Mononuclear cell (primary cell): ENCODE data around the gene ERC2. TPM values are rescaled to one million over a fixed set of nuclear protein-coding genes. Genes with fewer than 3 reads are reported as not detected.

Experiments
- H3K27me3 ChIP-seq: 2 replicates; pipeline ENCODE4 v1.6.0; 2011; ENCODE audit warnings: low read length, control low read depth; ENCODE audit not compliant: insufficient read depth
- H3K4me1 ChIP-seq: 2 replicates; pipeline ENCODE4 v1.5.1; 2011; ENCODE audit warnings: mild to moderate bottlenecking, low read length, control low read depth; ENCODE audit not compliant: insufficient read depth
- H3K4me3 ChIP-seq: 2 replicates; pipeline ENCODE4 v1.5.1; 2011; ENCODE audit warnings: mild to moderate bottlenecking, low read length, moderate library complexity
- H3K9me3 ChIP-seq: 2 replicates; pipeline ENCODE4 v1.5.1; 2011; ENCODE audit warnings: low read depth, mild to moderate bottlenecking, control low read depth, low read length
- total RNA-seq: library from RNA; depleted of rRNA; stranded (reverse); fragments of >200 nt; gene quantifications from one replicate; pipeline ENCODE4 v1.2.3, GENCODE V29; 2012

Gene ERC2
- total RNA-seq, 1 donor, result 0.10 TPM

GRCh38 chr3:56248021-56248420 lies 220.2 kb downstream of the ERC2 start:
- no peaks in the 10 kb centered on the region for H3K27me3 ChIP-seq
- no peaks in the 10 kb centered on the region for H3K9me3 ChIP-seq
- H3K4me1 ChIP-seq, result no peaks in the 10 kb centered on the region
- H3K4me3 ChIP-seq, result no peak overlapping the region

DNA sequence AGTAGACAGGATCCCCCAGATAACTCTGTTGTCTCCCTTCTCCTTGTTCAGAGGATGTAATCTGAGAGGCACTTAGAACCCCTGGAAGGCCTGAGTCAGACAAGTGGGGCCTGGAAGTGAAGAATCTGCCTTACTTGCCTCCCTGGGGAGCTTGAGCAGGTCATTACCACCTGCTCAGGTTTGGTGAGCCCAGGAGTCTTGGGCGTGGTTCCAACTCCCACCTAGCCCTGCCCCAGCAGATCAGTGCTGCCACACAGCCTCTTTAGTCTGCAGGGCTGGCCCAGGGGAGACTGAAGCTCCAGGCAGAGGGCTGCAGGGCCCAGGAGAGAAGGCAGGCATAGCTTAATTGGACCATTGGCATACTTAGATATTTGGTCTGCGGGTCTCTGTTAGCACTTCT lies 230.0 kb downstream of the ERC2 start:
- H3K4me1 ChIP-seq, result no peaks in the 10 kb centered on the region
- no peaks in the 10 kb centered on the region for H3K27me3 ChIP-seq
- H3K9me3 ChIP-seq, result no peaks in the 10 kb centered on the region
- no peak overlapping the region for H3K4me3 ChIP-seq

- no peak overlapping the region for H3K4me3 ChIP-seq
- H3K4me1 ChIP-seq, result no peaks in the 10 kb centered on the region
- no peaks in the 10 kb centered on the region for H3K9me3 ChIP-seq
- peaks cover 3% of the 10 kb centered on the region for H3K27me3 ChIP-seq
Observed at GRCh38 chr3:56233742-56234141, 234.5 kb downstream of the ERC2 start.

GRCh38 chr3:56229311-56229710 lies 239.0 kb downstream of the ERC2 start:
- H3K4me3 ChIP-seq, result no peak overlapping the region
- H3K27me3 ChIP-seq, result peaks cover 3% of the 10 kb centered on the region
- H3K9me3 ChIP-seq, result no peaks in the 10 kb centered on the region
- no peaks in the 10 kb centered on the region for H3K4me1 ChIP-seq

DNA sequence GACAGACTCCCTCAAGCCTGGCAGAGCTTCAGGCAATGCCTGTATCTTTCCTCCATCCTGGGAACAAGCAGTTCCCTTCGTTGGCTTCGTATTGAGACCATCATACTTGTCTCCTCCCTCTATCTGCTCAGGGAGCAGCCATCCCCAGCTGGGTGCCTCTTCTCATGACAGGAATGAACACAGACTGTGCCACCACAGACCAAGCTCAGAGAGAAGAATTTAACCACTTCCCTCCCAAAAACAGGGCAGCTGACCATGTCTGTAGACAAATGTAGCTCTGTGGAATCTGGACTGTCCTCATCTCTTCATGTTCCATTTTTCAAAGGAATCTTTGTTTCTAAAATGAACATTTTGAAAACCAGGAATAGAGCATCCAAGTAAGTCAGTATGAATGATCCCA lies 245.4 kb downstream of the ERC2 start:
- no peak overlapping the region for H3K4me3 ChIP-seq
- H3K9me3 ChIP-seq, result no peaks in the 10 kb centered on the region
- no peaks in the 10 kb centered on the region for H3K27me3 ChIP-seq
- H3K4me1 ChIP-seq, result no peaks in the 10 kb centered on the region

DNA sequence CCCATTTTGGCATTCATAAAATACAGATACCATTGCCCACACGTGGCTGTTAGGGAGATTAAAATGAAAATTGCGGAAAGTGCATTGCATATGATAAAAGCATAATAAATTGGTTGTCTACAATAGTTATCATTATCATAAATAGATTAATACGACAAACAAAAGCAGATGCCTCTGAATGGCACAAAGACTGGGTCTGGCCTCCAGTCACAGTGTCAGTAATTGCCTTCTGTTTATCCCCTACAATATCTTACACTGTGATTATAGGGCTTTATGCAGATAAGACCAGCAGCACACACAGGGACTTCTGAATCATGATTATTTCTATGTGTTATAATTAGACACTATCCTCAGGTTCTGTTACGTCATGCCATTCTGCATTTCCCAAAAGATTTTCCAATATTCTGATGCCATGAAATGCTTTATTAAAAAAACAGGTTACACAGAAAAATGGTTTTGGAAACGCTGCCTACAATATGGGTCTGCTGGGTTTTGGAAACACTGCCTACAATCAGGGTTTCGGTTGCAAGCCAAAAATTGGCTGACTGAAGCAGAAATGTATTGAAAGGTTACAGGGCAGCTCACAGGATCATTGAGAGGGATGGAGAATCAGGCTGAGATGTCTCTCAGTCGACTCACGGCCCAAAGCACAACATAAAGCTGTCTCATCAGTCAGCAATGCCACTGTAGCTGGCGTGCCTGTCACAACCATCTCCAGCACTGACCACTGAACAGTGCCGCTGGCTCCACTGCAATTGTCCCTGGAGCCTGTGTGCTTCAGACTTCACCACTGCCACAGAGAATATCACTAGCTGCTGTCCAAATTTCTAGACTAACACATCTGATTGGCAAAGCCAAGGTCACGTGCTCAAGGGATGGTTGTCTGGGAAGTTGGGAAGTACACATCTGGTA lies 248.1 kb downstream of the ERC2 start:
- Histone ChIP-seq H3K4me3 (no peak overlapping the region), H3K9me3 (no peaks in the 10 kb centered on the region), H3K27me3 (no peaks in the 10 kb centered on the region), H3K4me1 (no peaks in the 10 kb centered on the region)

DNA sequence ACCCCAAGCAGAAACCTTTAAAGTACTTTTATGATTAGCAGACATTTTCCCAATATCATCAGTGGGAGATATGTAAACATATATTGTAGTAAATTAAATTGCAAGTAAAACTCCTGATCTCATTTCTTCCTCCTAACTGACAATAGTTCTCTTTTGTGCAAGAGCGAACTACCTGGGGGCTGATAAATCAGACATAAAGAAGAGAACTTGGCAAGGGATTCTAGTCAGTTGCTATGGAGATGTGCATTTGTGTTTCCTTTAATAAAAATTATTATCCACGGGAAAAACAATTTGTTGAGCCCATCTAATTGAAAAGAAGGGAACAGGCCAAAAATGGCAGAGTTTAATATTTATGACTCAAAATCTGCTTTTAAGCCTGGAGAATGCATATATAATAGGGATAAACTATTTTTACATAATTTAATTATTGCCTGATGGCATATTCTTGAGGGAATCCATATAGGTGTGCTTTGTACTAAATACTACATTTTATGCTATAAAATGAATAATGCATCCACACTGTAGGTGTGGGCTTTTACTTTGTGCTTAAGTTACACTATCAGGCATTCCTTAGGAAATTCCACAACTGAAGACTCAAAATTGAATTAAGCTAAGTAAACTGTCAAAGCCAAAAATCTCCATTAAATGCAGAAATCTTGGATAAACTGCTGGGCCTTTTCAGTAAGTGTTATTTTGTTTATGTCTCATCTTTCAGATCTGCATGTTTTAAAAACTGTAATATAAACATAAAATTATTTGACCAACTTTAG lies 258.1 kb downstream of the ERC2 start:
- Histone ChIP-seq H3K4me1 (no peaks in the 10 kb centered on the region), H3K27me3 (no peaks in the 10 kb centered on the region), H3K9me3 (no peaks in the 10 kb centered on the region), H3K4me3 (no peak overlapping the region)

DNA sequence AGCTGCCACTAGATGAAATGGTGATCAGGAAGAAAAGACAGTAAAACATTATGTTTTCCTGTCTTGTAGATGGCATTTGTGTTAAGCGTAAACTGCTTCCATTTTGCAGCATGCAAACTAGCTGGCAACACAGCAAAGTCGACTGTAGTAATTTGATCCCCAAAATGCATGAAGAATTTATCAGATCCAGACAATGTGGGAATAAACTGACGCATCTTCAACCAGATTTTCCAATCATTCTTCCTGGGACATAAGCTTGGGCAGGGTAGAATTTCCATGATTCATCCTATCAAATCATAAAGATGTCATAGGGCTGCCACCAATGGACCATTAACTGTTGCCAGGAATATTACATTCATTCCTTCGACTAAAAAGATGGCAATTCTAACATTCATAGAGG lies 260.3 kb downstream of the ERC2 start:
- H3K9me3 ChIP-seq, result no peaks in the 10 kb centered on the region
- H3K4me1 ChIP-seq, result no peaks in the 10 kb centered on the region
- H3K27me3 ChIP-seq, result no peaks in the 10 kb centered on the region
- no peak overlapping the region for H3K4me3 ChIP-seq

GRCh38 chr3:56205406-56205805 lies 262.9 kb downstream of the ERC2 start:
- Histone ChIP-seq H3K4me3 (no peak overlapping the region), H3K4me1 (no peaks in the 10 kb centered on the region), H3K9me3 (no peaks in the 10 kb centered on the region), H3K27me3 (no peaks in the 10 kb centered on the region)

DNA sequence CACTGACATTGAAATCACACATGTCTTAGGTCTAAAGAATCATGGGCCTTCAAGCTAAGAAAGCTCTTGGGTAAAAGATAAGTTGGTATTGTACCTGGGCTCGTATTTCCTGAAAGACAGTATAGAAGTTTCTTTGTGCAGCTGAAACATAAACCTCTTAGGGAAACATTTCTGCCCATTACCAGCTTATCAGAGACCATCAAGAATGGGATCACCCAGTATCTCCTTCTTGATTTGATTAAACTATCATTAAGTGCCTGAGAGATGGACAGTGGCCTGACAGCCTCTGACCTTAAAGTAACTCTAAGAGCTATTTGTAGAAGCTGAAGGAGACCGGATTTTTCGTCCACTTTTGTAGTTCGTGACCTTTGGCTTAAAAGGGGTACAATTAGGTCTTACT lies 265.3 kb downstream of the ERC2 start:
- Histone ChIP-seq H3K4me1 (no peaks in the 10 kb centered on the region), H3K9me3 (no peaks in the 10 kb centered on the region), H3K4me3 (no peak overlapping the region), H3K27me3 (no peaks in the 10 kb centered on the region)

DNA sequence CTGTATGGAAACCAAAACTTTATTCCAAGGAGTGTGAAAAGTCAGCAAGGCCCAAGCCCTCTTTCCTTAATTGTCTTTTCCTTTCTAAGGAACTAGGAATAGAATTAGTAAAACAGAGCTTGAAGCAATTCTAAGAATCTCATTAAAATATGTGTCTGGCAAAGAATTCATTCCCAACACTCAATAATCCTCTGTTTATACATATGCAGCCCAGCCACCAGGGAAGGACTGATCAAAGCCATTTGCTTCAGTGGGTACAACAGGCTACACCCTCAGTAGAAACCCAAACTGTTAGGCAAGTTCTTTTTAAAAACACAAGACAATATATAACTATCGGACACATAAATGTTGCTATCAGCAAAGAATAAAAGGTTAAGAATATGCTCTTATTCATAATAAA lies 266.9 kb downstream of the ERC2 start:
- Histone ChIP-seq H3K27me3 (no peaks in the 10 kb centered on the region), H3K4me3 (no peak overlapping the region), H3K4me1 (no peaks in the 10 kb centered on the region), H3K9me3 (no peaks in the 10 kb centered on the region)

DNA sequence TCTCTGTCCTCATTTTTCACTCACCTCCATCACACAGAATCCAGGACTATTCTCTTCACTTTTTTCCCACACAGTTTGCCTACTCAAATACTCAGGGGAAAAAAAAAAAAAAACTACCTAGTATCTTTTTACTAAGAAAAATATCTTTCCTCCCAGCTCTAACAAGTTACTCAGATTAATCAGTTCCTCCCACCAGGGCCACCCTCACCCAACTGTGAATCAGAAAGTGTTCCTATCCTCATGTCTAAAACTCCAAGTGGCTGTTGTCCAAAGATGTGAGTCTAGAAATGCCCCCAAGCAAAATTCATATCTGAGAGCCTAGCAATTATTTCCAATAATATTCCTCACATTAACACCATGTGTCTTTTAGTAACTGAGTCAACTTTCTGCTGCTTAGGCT lies 268.0 kb downstream of the ERC2 start:
- H3K9me3 ChIP-seq, result no peaks in the 10 kb centered on the region
- H3K27me3 ChIP-seq, result no peaks in the 10 kb centered on the region
- H3K4me3 ChIP-seq, result no peak overlapping the region
- H3K4me1 ChIP-seq, result no peaks in the 10 kb centered on the region

DNA sequence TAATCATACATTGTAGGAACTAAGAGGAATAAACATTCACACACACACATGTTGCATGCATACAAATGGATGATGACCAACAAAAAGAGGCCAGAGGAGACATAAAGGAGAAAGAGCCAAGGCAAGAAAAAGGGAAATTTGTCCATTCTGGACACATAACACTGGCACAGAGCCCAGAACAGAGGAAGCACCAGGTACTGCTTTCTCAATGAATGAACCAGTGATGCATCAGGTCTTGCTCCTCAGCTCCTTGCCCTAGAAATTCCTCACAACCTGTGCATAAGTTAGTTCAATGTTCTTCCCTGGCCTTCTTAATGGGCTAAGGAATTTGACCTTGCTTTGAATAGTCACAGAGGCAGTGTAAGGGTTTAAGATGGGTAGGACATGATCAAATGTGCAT lies 270.3 kb downstream of the ERC2 start:
- H3K27me3 ChIP-seq, result no peaks in the 10 kb centered on the region
- no peak overlapping the region for H3K4me3 ChIP-seq
- H3K4me1 ChIP-seq, result no peaks in the 10 kb centered on the region
- H3K9me3 ChIP-seq, result no peaks in the 10 kb centered on the region

- H3K4me1 ChIP-seq, result no peaks in the 10 kb centered on the region
- H3K9me3 ChIP-seq, result no peaks in the 10 kb centered on the region
- no peaks in the 10 kb centered on the region for H3K27me3 ChIP-seq
- H3K4me3 ChIP-seq, result no peak overlapping the region
Observed at GRCh38 chr3:56197259-56197965, 270.9 kb downstream of the ERC2 start.

- no peaks in the 10 kb centered on the region for H3K9me3 ChIP-seq
- H3K27me3 ChIP-seq, result no peaks in the 10 kb centered on the region
- no peaks in the 10 kb centered on the region for H3K4me1 ChIP-seq
- no peak overlapping the region for H3K4me3 ChIP-seq
Observed at GRCh38 chr3:56196700-56197099, 271.6 kb downstream of the ERC2 start.
